HCT116 (cell line): ENCODE data around the gene GALNT14. TPM values are rescaled to one million over a fixed set of nuclear protein-coding genes. Genes with fewer than 3 reads are reported as not detected.

Experiments
- ATAC-seq: fragments of 200-7000 bp; cut with Tn5 transposase; 2 replicates; pipeline ENCODE4 v1.9.1; 2020; ENCODE audit warnings: mild to moderate bottlenecking, moderate library complexity
- BruUV-seq: library from RNA; stranded (reverse); fragments of 400-500 nt; replicated peaks from 2 replicates; lab custom pipeline; 2021; lab: Mats Ljungman, UMichigan
- CTCF ChIA-PET: fragments of 300-600 bp; sonication (Branson Sonifier 250); formaldehyde crosslinking; loops from one replicate; lab custom pipeline; 2021; ENCODE audit warnings: antibody characterized with exemption; lab: Charles Lee
- POLR2A ChIA-PET: fragments of 300-600, 350-600 bp; sonication (Branson Sonifier 250); formaldehyde crosslinking; loops from one replicate; lab custom pipeline; 2021; ENCODE audit warnings: antibody characterized with exemption; lab: Charles Lee
- RAD21 ChIA-PET, 2 experiments: fragments of 300-600 bp; sonication (Branson Sonifier 250); formaldehyde crosslinking; loops; one replicate each; lab custom pipeline; 2023; ENCODE audit warnings: low total read pairs in 2 of 2; ENCODE audit not compliant: uncharacterized antibody in 2 of 2, unreplicated experiment in 2 of 2, low non-redundant PET in 1 of 2; lab: Charles Lee
- DNase-seq: peaks from one replicate; pipeline ENCODE4 v3.0.0-alpha.2; 2010; ENCODE audit warnings: low read depth, low spot score
- H2AFZ ChIP-seq: fragments of 200-600 bp; shearing (Covaris generic), sonication (generic); 2 replicates; pipeline ENCODE4 v1.6.1; 2017; ENCODE audit warnings: low read depth, mixed run types, mixed read lengths, antibody characterized with exemption, low read length; ENCODE audit not compliant: poor library complexity, severe bottlenecking
- H3K27ac ChIP-seq: 2 replicates; pipeline ENCODE4 v1.5.1; 2012; ENCODE audit warnings: low read depth, low read length
- H3K27me3 ChIP-seq: fragments of 200-600 bp; sonication (generic); 2 replicates; pipeline ENCODE4 v1.6.1; 2016; ENCODE audit warnings: mixed run types, low read length, mixed read lengths; ENCODE audit not compliant: insufficient read depth
- H3K36me3 ChIP-seq, 2 experiments: fragments of 200-500 bp in 1 of 2; fragments of 200-600 bp in 1 of 2; sonication (Bioruptor generic) in 1 of 2; sonication (generic) in 1 of 2; 2 replicates each; pipeline versions ENCODE4 v1.5.1 to v1.6.1; 2014 to 2016; ENCODE audit warnings: low read length in 2 of 2, inconsistent platforms in 1 of 2, mixed read lengths in 1 of 2, mixed run types in 1 of 2; ENCODE audit not compliant: insufficient read depth in 2 of 2, control insufficient read depth in 1 of 2
- H3K4me1 ChIP-seq, 2 experiments: fragments of 200-600 bp in 1 of 2; sonication (generic) in 1 of 2; 2 replicates each; pipeline versions ENCODE4 v1.5.1 to v1.6.1; 2012 to 2017; ENCODE audit warnings: low read length in 2 of 2, inconsistent platforms in 1 of 2, mild to moderate bottlenecking in 1 of 2, mixed read lengths in 1 of 2, mixed run types in 1 of 2, moderate library complexity in 1 of 2; ENCODE audit not compliant: insufficient read depth in 2 of 2, control insufficient read depth in 1 of 2
- H3K4me2 ChIP-seq: fragments of 200-600 bp; sonication (generic); 2 replicates; pipeline ENCODE4 v1.6.1; 2017; ENCODE audit warnings: mixed run types, low read length, mixed read lengths
- H3K4me3 ChIP-seq, 2 experiments: fragments of 200-600 bp in 1 of 2; sonication (generic) in 1 of 2; replicated peaks in 1 of 2; 2 replicates each; pipeline ENCODE4 v1.5.1; 2011 to 2016; ENCODE audit warnings: low read length in 2 of 2, control low read depth in 1 of 2, low read depth in 1 of 2, mild to moderate bottlenecking in 1 of 2, mixed read lengths in 1 of 2, mixed run types in 1 of 2
- H3K79me2 ChIP-seq: fragments of 200-600 bp; sonication (generic); 2 replicates; pipeline ENCODE4 v1.6.1; 2017; ENCODE audit warnings: mild to moderate bottlenecking, mixed run types, low read length, moderate library complexity, mixed read lengths; ENCODE audit not compliant: insufficient read depth
- H3K9ac ChIP-seq: fragments of 200-600 bp; sonication (generic); 2 replicates; pipeline ENCODE4 v1.6.1; 2016; ENCODE audit warnings: low read length, mixed read lengths
- H3K9me2 ChIP-seq: fragments of 200-600 bp; sonication (generic), shearing (Covaris generic); 2 replicates; pipeline ENCODE4 v1.6.1; 2017; ENCODE audit warnings: mixed run types, mild to moderate bottlenecking, moderate library complexity; ENCODE audit not compliant: insufficient read depth
- H3K9me3 ChIP-seq, 2 experiments: fragments of 200-500 bp in 1 of 2; fragments of 200-600 bp in 1 of 2; sonication (Bioruptor generic) in 1 of 2; sonication (generic) in 1 of 2; 2 replicates each; pipeline ENCODE4 v1.6.1; 2014 to 2017; ENCODE audit warnings: low read length in 2 of 2, mixed read lengths in 2 of 2, inconsistent platforms in 1 of 2, low read depth in 1 of 2, mild to moderate bottlenecking in 1 of 2, mixed run types in 1 of 2, moderate library complexity in 1 of 2; ENCODE audit not compliant: control insufficient read depth in 1 of 2, insufficient read depth in 1 of 2
- H4K20me1 ChIP-seq: fragments of 200-600 bp; sonication (generic), shearing (Covaris generic); 2 replicates; pipeline ENCODE4 v1.6.1; 2017; ENCODE audit warnings: mixed run types, mild to moderate bottlenecking, moderate library complexity; ENCODE audit not compliant: insufficient read depth
- CBX3 ChIP-seq: IDR thresholded peaks from 2 replicates; pipeline ENCODE4 v1.6.1; 2012; ENCODE audit warnings: low read depth
- EZH2 ChIP-seq: fragments of 200-600 bp; sonication (generic); IDR thresholded peaks from 2 replicates; pipeline ENCODE4 v1.6.1; 2017; ENCODE audit warnings: antibody characterized with exemption, mixed run types
- EZH2phosphoT487 ChIP-seq: fragments of 200-600 bp; IDR thresholded peaks from 2 replicates; pipeline ENCODE4 v1.6.1; 2018; ENCODE audit warnings: antibody characterized with exemption, borderline replicate concordance
- FOSL1 ChIP-seq: IDR thresholded peaks from 2 replicates; pipeline ENCODE4 v1.6.1; 2012; ENCODE audit warnings: low read depth
- REST ChIP-seq: IDR thresholded peaks from 2 replicates; pipeline ENCODE4 v1.6.1; 2012; ENCODE audit warnings: low read depth
- SP1 ChIP-seq: IDR thresholded peaks from 2 replicates; pipeline ENCODE4 v1.6.1; 2012; ENCODE audit warnings: low read depth
- SRF ChIP-seq: IDR thresholded peaks from 2 replicates; pipeline ENCODE4 v1.6.1; 2012; ENCODE audit warnings: low read depth
- TCF7L2 ChIP-seq: IDR thresholded peaks from 2 replicates; pipeline ENCODE4 v1.7.0; 2011; ENCODE audit warnings: borderline replicate concordance, inconsistent platforms; ENCODE audit not compliant: insufficient read depth, insufficient read length; ENCODE audit errors: extremely low read depth
- YY1 ChIP-seq: IDR thresholded peaks from 2 replicates; pipeline ENCODE4 v1.6.1; 2011; ENCODE audit warnings: low read length, low read depth, moderate library complexity, mild to moderate bottlenecking; ENCODE audit not compliant: insufficient replicate concordance; ENCODE audit errors: extremely low read depth
- ZNF274 ChIP-seq: fragments of 200-500 bp; sonication (Bioruptor generic); IDR thresholded peaks from 2 replicates; pipeline ENCODE4 v1.6.1; 2014; ENCODE audit warnings: mild to moderate bottlenecking, low read depth, low read length, inconsistent platforms
- intact Hi-C: fragments of 100-400 bp; cut with micrococcal nuclease; formaldehyde crosslinking; loops from 2 replicates; pipeline ENCODE4 v1.10.0; 2022
- total RNA-seq: library from RNA; stranded (reverse); gene quantifications from one replicate; pipeline ENCODE4 v1.2.1, GENCODE V29; 2021; ENCODE audit not compliant: unreplicated experiment
- TF ChIP-seq, protein P1 (sequence below): IDR thresholded peaks from 2 replicates; pipeline ENCODE4 v1.6.1; 2011; ENCODE audit warnings: mild to moderate bottlenecking, low read length, moderate library complexity; ENCODE audit not compliant: insufficient replicate concordance; ENCODE audit errors: extremely low read depth

GALNT14 gene
- total RNA-seq, 1 experiment from 2014 or later: 11.2 TPM

DNA sequence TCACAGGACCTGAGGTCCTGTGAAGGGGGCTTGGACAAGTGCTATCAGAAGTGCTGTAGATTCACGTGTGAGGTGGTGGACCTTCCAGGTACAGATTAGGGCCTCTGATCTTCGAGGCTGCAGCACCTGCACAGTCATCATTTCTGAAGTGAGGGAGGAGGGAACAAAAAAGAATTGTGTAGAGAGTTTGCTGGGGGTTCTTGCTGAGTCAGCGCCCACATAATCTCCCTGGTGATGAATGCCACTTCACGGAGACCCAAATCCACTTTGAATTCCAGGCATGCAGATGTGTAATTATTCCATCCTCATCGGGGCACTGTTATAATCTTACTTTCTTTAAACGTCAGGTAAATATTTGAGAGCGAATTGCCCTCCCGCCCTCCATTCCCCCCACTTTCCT, 202.4 kb downstream of the GALNT14 start:
- ChIA-PET CTCF (no interaction called here), RAD21 (no interaction called here), POLR2A (no interaction called here)
- no TSS peak for BruUV-seq
- ATAC-seq (no peak), DNase-seq (no peak)
- Histone ChIP-seq H3K4me3 (no peak overlapping the region), H3K9me3 (no peaks in the 10 kb centered on the region), H3K9ac (no peak overlapping the region), H3K27me3 (0 out of 2 replicates have a peak, but pooled peaks cover 3% of the 10 kb centered on the region), H3K4me2 (no peak overlapping the region), H3K9me2 (no peaks in the 10 kb centered on the region), H3K4me1 (no peaks in the 10 kb centered on the region), H2AFZ (no peak overlapping the region), H3K36me3 (no peaks in the 10 kb centered on the region), H3K79me2 (no peaks in the 10 kb centered on the region), H3K27ac (no peak overlapping the region), H4K20me1 (no peaks in the 10 kb centered on the region)
- TF ChIP-seq SP1: no peak
- no peak for TF ChIP-seq YY1
- no peak for TF ChIP-seq EZH2
- no peak for TF ChIP-seq TCF7L2
- TF ChIP-seq FOSL1: no peak
- no peak for TF ChIP-seq SRF
- no peak for TF ChIP-seq ZNF274
- TF ChIP-seq, protein P1, sequence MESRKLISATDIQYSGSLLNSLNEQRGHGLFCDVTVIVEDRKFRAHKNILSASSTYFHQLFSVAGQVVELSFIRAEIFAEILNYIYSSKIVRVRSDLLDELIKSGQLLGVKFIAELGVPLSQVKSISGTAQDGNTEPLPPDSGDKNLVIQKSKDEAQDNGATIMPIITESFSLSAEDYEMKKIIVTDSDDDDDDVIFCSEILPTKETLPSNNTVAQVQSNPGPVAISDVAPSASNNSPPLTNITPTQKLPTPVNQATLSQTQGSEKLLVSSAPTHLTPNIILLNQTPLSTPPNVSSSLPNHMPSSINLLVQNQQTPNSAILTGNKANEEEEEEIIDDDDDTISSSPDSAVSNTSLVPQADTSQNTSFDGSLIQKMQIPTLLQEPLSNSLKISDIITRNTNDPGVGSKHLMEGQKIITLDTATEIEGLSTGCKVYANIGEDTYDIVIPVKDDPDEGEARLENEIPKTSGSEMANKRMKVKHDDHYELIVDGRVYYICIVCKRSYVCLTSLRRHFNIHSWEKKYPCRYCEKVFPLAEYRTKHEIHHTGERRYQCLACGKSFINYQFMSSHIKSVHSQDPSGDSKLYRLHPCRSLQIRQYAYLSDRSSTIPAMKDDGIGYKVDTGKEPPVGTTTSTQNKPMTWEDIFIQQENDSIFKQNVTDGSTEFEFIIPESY: no peak
- no peak for TF ChIP-seq REST
- TF ChIP-seq CBX3: no peak
- no peak for TF ChIP-seq EZH2phosphoT487
- intact Hi-C loops: no loop called here
